ENCODE results near the gene ETFA.

- TF ChIP-seq CTCF (IDR thresholded peaks at IDR 0.05) (no peak), EP300 (IDR thresholded peaks at IDR 0.05) (no peak), POLR2AphosphoS5 (IDR thresholded peaks at IDR 0.05) (no peak), POLR2A (IDR thresholded peaks at IDR 0.05) (no peak)
Measured at GRCh38 chr15:76233921-76234320, 77.3 kb downstream of the ETFA start.

Data from sigmoid colon (tissue), 4 donors.